Upper lobe of left lung (tissue), 4 donors: ENCODE measurements around the gene PXMP4.

Source experiments
- POLR2A ChIP-seq, 4 donors: fragments of 450-650 bp; IDR thresholded peaks; one replicate each; pipeline ENCODE4 v1.5.1; 2016 to 2017; ENCODE audit warnings: antibody characterized with exemption in 4 of 4, mild to moderate bottlenecking in 2 of 4
- POLR2AphosphoS5 ChIP-seq, 2 donors: sonication (generic); formaldehyde crosslinking; IDR thresholded peaks; one replicate each; pipeline ENCODE4 v1.5.1; 2017; ENCODE audit warnings: antibody characterized with exemption in 2 of 2
- TF ChIP-seq, protein P1 (sequence below), 6 experiments: fragments of 450-650 bp in 4 of 6; fragments of 200-600 bp in 2 of 6; sonication (generic) in 2 of 6; IDR thresholded peaks; one replicate each; pipeline ENCODE4 v1.5.1; 2016 to 2019; ENCODE audit warnings: antibody characterized with exemption in 6 of 6

DNA sequence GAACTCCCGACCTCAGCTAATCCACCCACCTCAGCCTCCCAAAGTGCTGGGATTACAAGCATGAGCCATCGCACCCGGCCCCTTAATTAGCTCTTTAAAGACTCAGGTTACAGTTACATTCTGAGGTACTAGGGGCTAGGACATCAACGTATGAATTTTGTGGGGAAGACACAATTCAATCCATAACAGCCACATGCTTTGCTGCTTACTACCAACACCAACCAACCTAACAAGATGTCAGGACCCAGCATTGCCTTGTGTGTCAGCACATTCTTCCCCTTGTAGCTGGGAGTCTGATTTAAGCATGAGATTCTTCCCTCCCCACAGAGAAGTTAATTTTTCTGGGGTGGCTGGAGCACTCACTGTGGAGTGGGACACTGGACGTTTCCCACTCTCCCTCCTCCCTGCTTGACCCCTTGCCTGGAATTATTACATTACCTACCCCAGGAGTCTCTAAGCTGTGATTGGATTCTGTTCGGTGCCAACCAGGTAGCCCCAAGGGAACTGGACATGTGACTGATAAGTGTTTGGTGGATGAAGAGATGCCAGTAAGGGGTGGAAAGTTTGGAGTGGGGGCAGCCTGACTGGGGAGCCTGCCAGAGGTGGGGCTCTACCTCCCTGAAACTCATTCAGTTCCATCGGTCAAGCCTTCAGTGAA is 5.6 kb upstream of the PXMP4 start:
- TF ChIP-seq POLR2A (IDR thresholded peaks at IDR 0.05) (peak in 1 of 4 donors; percentile 4), POLR2AphosphoS5 (IDR thresholded peaks at IDR 0.05) (no peak)
- TF ChIP-seq, protein P1, sequence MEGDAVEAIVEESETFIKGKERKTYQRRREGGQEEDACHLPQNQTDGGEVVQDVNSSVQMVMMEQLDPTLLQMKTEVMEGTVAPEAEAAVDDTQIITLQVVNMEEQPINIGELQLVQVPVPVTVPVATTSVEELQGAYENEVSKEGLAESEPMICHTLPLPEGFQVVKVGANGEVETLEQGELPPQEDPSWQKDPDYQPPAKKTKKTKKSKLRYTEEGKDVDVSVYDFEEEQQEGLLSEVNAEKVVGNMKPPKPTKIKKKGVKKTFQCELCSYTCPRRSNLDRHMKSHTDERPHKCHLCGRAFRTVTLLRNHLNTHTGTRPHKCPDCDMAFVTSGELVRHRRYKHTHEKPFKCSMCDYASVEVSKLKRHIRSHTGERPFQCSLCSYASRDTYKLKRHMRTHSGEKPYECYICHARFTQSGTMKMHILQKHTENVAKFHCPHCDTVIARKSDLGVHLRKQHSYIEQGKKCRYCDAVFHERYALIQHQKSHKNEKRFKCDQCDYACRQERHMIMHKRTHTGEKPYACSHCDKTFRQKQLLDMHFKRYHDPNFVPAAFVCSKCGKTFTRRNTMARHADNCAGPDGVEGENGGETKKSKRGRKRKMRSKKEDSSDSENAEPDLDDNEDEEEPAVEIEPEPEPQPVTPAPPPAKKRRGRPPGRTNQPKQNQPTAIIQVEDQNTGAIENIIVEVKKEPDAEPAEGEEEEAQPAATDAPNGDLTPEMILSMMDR (IDR thresholded peaks at IDR 0.05), result no peak
